Measurements from ENCODE around the gene LELP1. TPM values are rescaled to one million over a fixed set of nuclear protein-coding genes. Genes with fewer than 3 reads are reported as not detected.

Gene LELP1
- total and polyA plus RNA-seq, 2 experiments from 2014 or later, result not detected

- no peak overlapping the region for H2AFZ ChIP-seq
- H3K4me3 ChIP-seq, result no peak overlapping the region
- peaks cover 34% of the 10 kb centered on the region for H3K9me2 ChIP-seq (ENCODE audit: insufficient read depth)
- no peak for TF ChIP-seq STAT1 (IDR thresholded peaks at IDR 0.05; ENCODE audit: unreplicated experiment)
- TF ChIP-seq CREB1 (CRISPR knock-in tag; IDR thresholded peaks at IDR 0.05; ENCODE audit: low read depth), result no peak
- TF ChIP-seq ZNF114 (CRISPR knock-in tag; IDR thresholded peaks at IDR 0.05), result no peak
- TF ChIP-seq, protein P1, sequence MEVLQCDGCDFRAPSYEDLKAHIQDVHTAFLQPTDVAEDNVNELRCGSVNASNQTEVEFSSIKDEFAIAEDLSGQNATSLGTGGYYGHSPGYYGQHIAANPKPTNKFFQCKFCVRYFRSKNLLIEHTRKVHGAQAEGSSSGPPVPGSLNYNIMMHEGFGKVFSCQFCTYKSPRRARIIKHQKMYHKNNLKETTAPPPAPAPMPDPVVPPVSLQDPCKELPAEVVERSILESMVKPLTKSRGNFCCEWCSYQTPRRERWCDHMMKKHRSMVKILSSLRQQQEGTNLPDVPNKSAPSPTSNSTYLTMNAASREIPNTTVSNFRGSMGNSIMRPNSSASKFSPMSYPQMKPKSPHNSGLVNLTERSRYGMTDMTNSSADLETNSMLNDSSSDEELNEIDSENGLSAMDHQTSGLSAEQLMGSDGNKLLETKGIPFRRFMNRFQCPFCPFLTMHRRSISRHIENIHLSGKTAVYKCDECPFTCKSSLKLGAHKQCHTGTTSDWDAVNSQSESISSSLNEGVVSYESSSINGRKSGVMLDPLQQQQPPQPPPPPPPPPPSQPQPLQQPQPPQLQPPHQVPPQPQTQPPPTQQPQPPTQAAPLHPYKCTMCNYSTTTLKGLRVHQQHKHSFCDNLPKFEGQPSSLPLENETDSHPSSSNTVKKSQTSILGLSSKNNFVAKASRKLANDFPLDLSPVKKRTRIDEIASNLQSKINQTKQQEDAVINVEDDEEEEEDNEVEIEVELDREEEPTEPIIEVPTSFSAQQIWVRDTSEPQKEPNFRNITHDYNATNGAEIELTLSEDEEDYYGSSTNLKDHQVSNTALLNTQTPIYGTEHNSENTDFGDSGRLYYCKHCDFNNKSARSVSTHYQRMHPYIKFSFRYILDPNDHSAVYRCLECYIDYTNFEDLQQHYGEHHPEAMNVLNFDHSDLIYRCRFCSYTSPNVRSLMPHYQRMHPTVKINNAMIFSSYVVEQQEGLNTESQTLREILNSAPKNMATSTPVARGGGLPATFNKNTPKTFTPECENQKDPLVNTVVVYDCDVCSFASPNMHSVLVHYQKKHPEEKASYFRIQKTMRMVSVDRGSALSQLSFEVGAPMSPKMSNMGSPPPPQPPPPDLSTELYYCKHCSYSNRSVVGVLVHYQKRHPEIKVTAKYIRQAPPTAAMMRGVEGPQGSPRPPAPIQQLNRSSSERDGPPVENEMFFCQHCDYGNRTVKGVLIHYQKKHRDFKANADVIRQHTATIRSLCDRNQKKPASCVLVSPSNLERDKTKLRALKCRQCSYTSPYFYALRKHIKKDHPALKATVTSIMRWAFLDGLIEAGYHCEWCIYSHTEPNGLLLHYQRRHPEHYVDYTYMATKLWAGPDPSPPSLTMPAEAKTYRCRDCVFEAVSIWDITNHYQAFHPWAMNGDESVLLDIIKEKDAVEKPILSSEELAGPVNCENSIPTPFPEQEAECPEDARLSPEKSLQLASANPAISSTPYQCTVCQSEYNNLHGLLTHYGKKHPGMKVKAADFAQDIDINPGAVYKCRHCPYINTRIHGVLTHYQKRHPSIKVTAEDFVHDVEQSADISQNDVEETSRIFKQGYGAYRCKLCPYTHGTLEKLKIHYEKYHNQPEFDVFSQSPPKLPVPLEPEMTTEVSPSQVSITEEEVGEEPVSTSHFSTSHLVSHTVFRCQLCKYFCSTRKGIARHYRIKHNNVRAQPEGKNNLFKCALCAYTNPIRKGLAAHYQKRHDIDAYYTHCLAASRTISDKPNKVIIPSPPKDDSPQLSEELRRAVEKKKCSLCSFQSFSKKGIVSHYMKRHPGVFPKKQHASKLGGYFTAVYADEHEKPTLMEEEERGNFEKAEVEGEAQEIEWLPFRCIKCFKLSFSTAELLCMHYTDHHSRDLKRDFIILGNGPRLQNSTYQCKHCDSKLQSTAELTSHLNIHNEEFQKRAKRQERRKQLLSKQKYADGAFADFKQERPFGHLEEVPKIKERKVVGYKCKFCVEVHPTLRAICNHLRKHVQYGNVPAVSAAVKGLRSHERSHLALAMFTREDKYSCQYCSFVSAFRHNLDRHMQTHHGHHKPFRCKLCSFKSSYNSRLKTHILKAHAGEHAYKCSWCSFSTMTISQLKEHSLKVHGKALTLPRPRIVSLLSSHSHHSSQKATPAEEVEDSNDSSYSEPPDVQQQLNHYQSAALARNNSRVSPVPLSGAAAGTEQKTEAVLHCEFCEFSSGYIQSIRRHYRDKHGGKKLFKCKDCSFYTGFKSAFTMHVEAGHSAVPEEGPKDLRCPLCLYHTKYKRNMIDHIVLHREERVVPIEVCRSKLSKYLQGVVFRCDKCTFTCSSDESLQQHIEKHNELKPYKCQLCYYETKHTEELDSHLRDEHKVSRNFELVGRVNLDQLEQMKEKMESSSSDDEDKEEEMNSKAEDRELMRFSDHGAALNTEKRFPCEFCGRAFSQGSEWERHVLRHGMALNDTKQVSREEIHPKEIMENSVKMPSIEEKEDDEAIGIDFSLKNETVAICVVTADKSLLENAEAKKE (CRISPR knock-in tag; IDR thresholded peaks at IDR 0.05), result no peak
- no peak for TF ChIP-seq POLR2AphosphoS5 (IDR thresholded peaks at IDR 0.05; ENCODE audit: low read depth)
- TF ChIP-seq NANOG (IDR thresholded peaks at IDR 0.05; ENCODE audit: borderline replicate concordance), result no peak
- TF ChIP-seq CTCF (conservative IDR thresholded peaks at IDR 0.05; ENCODE audit: low read depth in 2 of 2), result no peak
- no peak for TF ChIP-seq ZNF331 (CRISPR knock-in tag; IDR thresholded peaks at IDR 0.05; ENCODE audit: low read depth)
- no peak for TF ChIP-seq REST (IDR thresholded peaks at IDR 0.05; ENCODE audit: unreplicated experiment)
- no peak for TF ChIP-seq EZH2 (IDR thresholded peaks at IDR 0.05; ENCODE audit: low read depth, unreplicated experiment)
- no peak for TF ChIP-seq JUNB (IDR thresholded peaks at IDR 0.05; ENCODE audit: unreplicated experiment)
- TF ChIP-seq EZH2phosphoT487 (IDR thresholded peaks at IDR 0.05; ENCODE audit: unreplicated experiment), result no peak
- no peak for TF ChIP-seq ETS1 (IDR thresholded peaks at IDR 0.05)
- H3K4me3 Mint-ChIP-seq, result no peak overlapping the region
- H3K4me2 ChIP-seq, result no peak overlapping the region
- no peaks in the 10 kb centered on the region; the same call in 2 of the 3 replicates for H3K4me1 Mint-ChIP-seq
- H3K36me3 Mint-ChIP-seq (ENCODE audit: low read depth), result no peaks in the 10 kb centered on the region
- DNase-seq (ENCODE audit: low spot score) (no peak), ATAC-seq (no peak)
- no peaks in the 10 kb centered on the region for H3K4me1 ChIP-seq (ENCODE audit: insufficient read depth)
- H3K79me2 ChIP-seq (replicated peaks; ENCODE audit: insufficient read depth), result no peaks in the 10 kb centered on the region
- no peak overlapping the region for H3K27ac ChIP-seq (ENCODE audit: low read depth)
- no peaks in the 10 kb centered on the region for H3K36me3 ChIP-seq (ENCODE audit: insufficient read depth)
- H3K9me3 Mint-ChIP-seq, result no peaks in the 10 kb centered on the region; the same call in none of the 3 replicates
- H3K27me3 ChIP-seq (ENCODE audit: insufficient read depth), result no peaks in the 10 kb centered on the region
- H3K27me3 Mint-ChIP-seq (ENCODE audit: insufficient read depth, low read depth, poor library complexity), result peaks cover 3% of the 10 kb centered on the region
- H3K27ac Mint-ChIP-seq, result no peak overlapping the region
- H3F3A ChIP-seq (replicated peaks; ENCODE audit: low read depth), result no peaks in the 10 kb centered on the region
- H4K20me1 ChIP-seq (replicated peaks; ENCODE audit: insufficient read depth), result no peaks in the 10 kb centered on the region
These were observed 34.5 kb upstream of the LELP1 start for GRCh38 chr1:153168686-153169085.
